Activated CD8-positive, alpha-beta memory T cell treated with anti-CD3 and anti-CD28 coated beads, Interleukin-2, amount 10 ng/mL, durations not matched to agents 7 days and 5 days (primary cell): ENCODE data around the gene KCNAB1. TPM values are rescaled to one million over a fixed set of nuclear protein-coding genes. Genes with fewer than 3 reads are reported as not detected.

Experiments
- ATAC-seq: fragments of 150-1000 bp; cut with Tn5 transposase; one replicate; pipeline ENCODE4 v1.10.0; 2021; ENCODE audit warnings: moderate library complexity
- CTCF ChIA-PET: fragments of 350-600 bp; sonication (Branson Sonifier 250); formaldehyde crosslinking; loops from one replicate; lab custom pipeline; 2021; ENCODE audit warnings: antibody characterized with exemption; lab: Charles Lee
- DNase-seq: peaks from one replicate; pipeline ENCODE4 v3.0.0-alpha.2; 2020
- H3K27ac Mint-ChIP-seq: one replicate; pipeline ENCODE4 v1.8.0; 2021; ENCODE audit warnings: mild to moderate bottlenecking, mixed read lengths
- H3K27me3 Mint-ChIP-seq: one replicate; pipeline ENCODE4 v1.8.0; 2021; ENCODE audit warnings: mixed read lengths
- H3K36me3 Mint-ChIP-seq: one replicate; pipeline ENCODE4 v1.8.0; 2021; ENCODE audit warnings: mild to moderate bottlenecking, mixed read lengths
- H3K4me1 Mint-ChIP-seq: one replicate; pipeline ENCODE4 v1.8.0; 2021; ENCODE audit warnings: mixed read lengths
- H3K4me3 Mint-ChIP-seq: one replicate; pipeline ENCODE4 v1.8.0; 2021; ENCODE audit warnings: mild to moderate bottlenecking, moderate library complexity, mixed read lengths
- H3K9me3 Mint-ChIP-seq: one replicate; pipeline ENCODE4 v1.8.0; 2022; ENCODE audit warnings: low read depth, mixed read lengths
- total RNA-seq, 2 experiments: library from RNA; stranded (reverse); gene quantifications; one replicate each; pipeline ENCODE4 v1.2.3, GENCODE V29; 2021

KCNAB1 gene
- total RNA-seq, 2 experiments from 2014 or later: 0.19 TPM; not detected in 1

DNA sequence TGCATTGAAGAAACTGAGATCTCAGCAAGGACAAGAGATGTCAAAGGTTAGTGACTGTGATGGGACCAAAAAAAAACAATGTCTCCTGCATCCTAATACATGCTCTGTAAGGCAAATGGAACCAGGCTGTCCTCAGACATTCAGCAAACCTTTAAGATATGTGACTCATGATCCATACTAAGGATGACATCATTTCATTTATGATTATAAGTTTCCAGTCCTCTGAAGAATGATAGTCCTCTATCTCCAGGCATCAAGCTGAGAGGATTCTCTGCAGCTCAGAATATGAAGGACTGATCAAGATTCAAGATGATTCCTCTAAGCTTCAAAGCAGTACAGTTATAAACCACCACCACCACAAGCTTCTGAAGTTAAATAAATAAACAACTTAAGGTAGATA is 386.9 kb downstream of the KCNAB1 start:
- H3K4me1 Mint-ChIP-seq: peaks cover 11% of the 10 kb centered on the region
- H3K27ac Mint-ChIP-seq: no peak overlapping the region
- no peaks in the 10 kb centered on the region for H3K9me3 Mint-ChIP-seq
- no peak for DNase-seq
- peaks cover 19% of the 10 kb centered on the region for H3K27me3 Mint-ChIP-seq
- no peaks in the 10 kb centered on the region for H3K36me3 Mint-ChIP-seq
- H3K4me3 Mint-ChIP-seq: no peak overlapping the region
- CTCF ChIA-PET: interaction anchor here (0.7 to 7.5 kb wide), 7 partner anchors 22 to 630 kb away, joined by 3 to 75 read pairs (median 16); no protein-coding TSS in a partner anchor
- no peak for ATAC-seq

GRCh38 chr3:156509189-156510174 is 389.1 kb downstream of the KCNAB1 start:
- H3K27me3 Mint-ChIP-seq: peaks cover 6% of the 10 kb centered on the region
- no peaks in the 10 kb centered on the region for H3K9me3 Mint-ChIP-seq
- H3K4me3 Mint-ChIP-seq: no peak overlapping the region
- no peaks in the 10 kb centered on the region for H3K36me3 Mint-ChIP-seq
- ATAC-seq: peak; percentile 76
- H3K4me1 Mint-ChIP-seq: peaks cover 13% of the 10 kb centered on the region
- CTCF ChIA-PET: interaction anchor here (0.6 to 7.5 kb wide), 32 partner anchors 8 to 628 kb away, joined by 3 to 75 read pairs (median 5); no protein-coding TSS in a partner anchor
- H3K27ac Mint-ChIP-seq: no peak overlapping the region
- DNase-seq: no peak

GRCh38 chr3:156511987-156512677 is 391.8 kb downstream of the KCNAB1 start:
- peaks cover 13% of the 10 kb centered on the region for H3K4me1 Mint-ChIP-seq
- CTCF ChIA-PET: interaction anchor here (1.2 to 7.5 kb wide), 6 partner anchors 13 to 625 kb away, joined by 3 to 75 read pairs (median 4); no protein-coding TSS in a partner anchor
- H3K27me3 Mint-ChIP-seq: peaks cover 2% of the 10 kb centered on the region
- ATAC-seq (peak; percentile 43), DNase-seq (no peak)
- H3K9me3 Mint-ChIP-seq: no peaks in the 10 kb centered on the region
- H3K36me3 Mint-ChIP-seq: no peaks in the 10 kb centered on the region
- peak overlapping the region; percentile 24 for H3K27ac Mint-ChIP-seq
- no peak overlapping the region for H3K4me3 Mint-ChIP-seq

GRCh38 chr3:156513619-156514018 is 393.2 kb downstream of the KCNAB1 start:
- Mint-ChIP-seq H3K4me1 (peaks cover 14% of the 10 kb centered on the region), H3K27me3 (peaks cover 5% of the 10 kb centered on the region), H3K36me3 (no peaks in the 10 kb centered on the region), H3K4me3 (no peak overlapping the region), H3K9me3 (no peaks in the 10 kb centered on the region), H3K27ac (no peak overlapping the region)
- CTCF ChIA-PET: interaction anchor here (0.6 to 1.4 kb wide), 2 partner anchors 11 to 160 kb away, joined by 3 to 4 read pairs; no protein-coding TSS in a partner anchor
- DNase-seq: no peak
- ATAC-seq: no peak

DNA sequence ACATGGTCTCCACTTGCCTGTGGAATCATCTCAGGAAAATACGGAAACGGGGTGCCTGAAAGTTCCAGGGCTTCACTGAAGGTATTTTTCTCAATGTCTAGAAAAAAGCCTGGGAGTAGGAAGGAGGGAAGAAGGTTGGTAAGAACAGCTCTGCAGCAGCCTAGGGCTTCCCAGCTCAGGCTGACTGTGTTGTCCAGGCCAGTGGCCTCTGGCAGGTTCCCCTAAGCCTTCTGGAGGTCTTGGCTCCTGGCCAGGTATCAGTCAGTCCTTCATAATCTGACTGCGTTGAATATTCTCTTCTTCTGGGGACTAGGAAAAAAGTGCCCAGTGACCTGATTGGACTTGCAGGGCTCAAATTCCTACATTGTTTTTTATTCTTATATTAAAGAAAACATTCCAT is 395.9 kb downstream of the KCNAB1 start:
- CTCF ChIA-PET: interaction anchor here (1.3 kb wide), 1 partner anchor 10 kb away, joined by 3 read pairs; no protein-coding TSS in a partner anchor
- Mint-ChIP-seq H3K36me3 (no peaks in the 10 kb centered on the region), H3K27ac (no peak overlapping the region), H3K4me1 (peaks cover 32% of the 10 kb centered on the region), H3K27me3 (peaks cover 15% of the 10 kb centered on the region), H3K9me3 (no peaks in the 10 kb centered on the region), H3K4me3 (no peak overlapping the region)
- ATAC-seq (no peak), DNase-seq (no peak)

DNA sequence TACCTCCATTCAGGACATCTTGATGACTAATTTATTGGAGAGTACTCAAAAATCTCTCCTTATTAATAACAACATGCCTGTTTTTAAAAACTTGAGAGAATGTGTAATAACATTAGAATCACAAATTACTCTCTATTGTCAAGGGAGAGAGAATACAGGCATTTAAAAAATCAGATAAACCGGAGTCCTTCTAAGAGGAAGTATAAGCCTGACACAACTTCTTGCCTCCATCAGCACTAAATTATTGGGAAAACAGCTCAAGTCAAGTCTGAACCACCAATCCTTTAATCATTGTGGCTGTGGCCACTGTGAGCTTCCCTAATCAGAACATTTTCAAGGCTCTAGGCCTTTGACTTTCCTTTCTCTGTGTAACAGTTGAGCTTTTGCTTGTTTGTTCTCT is 396.6 kb downstream of the KCNAB1 start:
- DNase-seq: no peak
- Mint-ChIP-seq H3K4me3 (no peak overlapping the region), H3K9me3 (no peaks in the 10 kb centered on the region), H3K27ac (no peak overlapping the region), H3K36me3 (no peaks in the 10 kb centered on the region), H3K4me1 (peaks cover 26% of the 10 kb centered on the region), H3K27me3 (peaks cover 17% of the 10 kb centered on the region)
- CTCF ChIA-PET: interaction anchor here (1.2 to 1.6 kb wide), 3 partner anchors 8 to 34 kb away, joined by 3 to 8 read pairs (median 3); no protein-coding TSS in a partner anchor
- no peak for ATAC-seq

DNA sequence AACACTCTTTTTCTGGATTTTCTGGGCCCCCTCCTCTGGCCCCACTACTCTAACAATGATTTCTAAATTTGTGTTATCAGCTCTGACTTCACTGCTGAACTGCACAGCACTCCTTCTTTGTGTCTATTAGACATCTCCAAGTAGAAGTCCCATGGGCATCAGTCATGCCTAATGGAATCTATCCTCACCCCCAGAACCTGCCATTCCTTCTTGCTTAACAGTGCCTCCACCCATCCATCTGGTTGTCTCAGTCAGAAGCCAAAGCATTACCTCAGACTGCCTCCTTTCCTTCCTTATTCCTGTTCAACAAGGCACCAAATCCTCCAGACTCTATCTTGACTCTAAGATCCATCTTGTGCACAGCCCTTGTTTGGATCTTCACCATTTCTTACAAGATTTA is 398.3 kb downstream of the KCNAB1 start:
- CTCF ChIA-PET: interaction anchor here (1.3 kb wide), 1 partner anchor 9 kb away, joined by 10 read pairs; no protein-coding TSS in a partner anchor
- ATAC-seq (no peak), DNase-seq (no peak)
- H3K27ac Mint-ChIP-seq: no peak overlapping the region
- peaks cover 17% of the 10 kb centered on the region for H3K27me3 Mint-ChIP-seq
- no peak overlapping the region for H3K4me3 Mint-ChIP-seq
- H3K36me3 Mint-ChIP-seq: peaks cover 9% of the 10 kb centered on the region
- no peaks in the 10 kb centered on the region for H3K9me3 Mint-ChIP-seq
- H3K4me1 Mint-ChIP-seq: peaks cover 25% of the 10 kb centered on the region

- Mint-ChIP-seq H3K36me3 (peaks cover 18% of the 10 kb centered on the region), H3K9me3 (peaks cover 2% of the 10 kb centered on the region), H3K27me3 (peaks cover 19% of the 10 kb centered on the region), H3K4me3 (no peak overlapping the region), H3K27ac (no peak overlapping the region), H3K4me1 (peaks cover 35% of the 10 kb centered on the region)
- CTCF ChIA-PET: interaction anchor here (0.8 to 1.5 kb wide), 3 partner anchors 10 to 21 kb away, joined by 3 to 10 read pairs (median 5); no protein-coding TSS in a partner anchor
- DNase-seq: peak; percentile 45
- peak; percentile 62 for ATAC-seq
These were observed 399.4 kb downstream of the KCNAB1 start for GRCh38 chr3:156519758-156520162.

DNA sequence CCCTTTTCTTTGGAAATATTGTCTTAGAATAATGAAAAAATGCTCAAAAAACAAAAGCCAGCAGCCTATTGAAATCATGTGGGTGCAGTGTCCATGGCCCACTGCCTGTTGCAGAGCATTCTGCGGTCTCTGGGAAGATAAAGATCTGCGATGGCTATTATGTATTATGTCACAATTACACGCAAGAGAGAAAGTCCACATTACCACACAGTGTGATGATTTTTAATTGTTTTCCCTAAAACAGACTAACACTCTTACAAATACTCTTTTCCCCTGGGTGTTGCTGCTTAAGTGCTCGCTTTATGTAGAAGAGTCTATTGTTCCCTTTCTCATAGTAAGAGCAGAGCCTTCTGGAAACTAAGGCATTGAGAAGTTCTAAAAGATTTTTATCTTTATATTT is 402.3 kb downstream of the KCNAB1 start:
- peaks cover 17% of the 10 kb centered on the region for H3K27me3 Mint-ChIP-seq
- peaks cover 2% of the 10 kb centered on the region for H3K9me3 Mint-ChIP-seq
- DNase-seq: no peak
- ATAC-seq: no peak
- no peak overlapping the region for H3K27ac Mint-ChIP-seq
- H3K4me3 Mint-ChIP-seq: no peak overlapping the region
- CTCF ChIA-PET: interaction anchor here (1.1 kb wide), 1 partner anchor 39 kb away, joined by 3 read pairs; no protein-coding TSS in a partner anchor
- peaks cover 42% of the 10 kb centered on the region for H3K4me1 Mint-ChIP-seq
- H3K36me3 Mint-ChIP-seq: peaks cover 20% of the 10 kb centered on the region

DNA sequence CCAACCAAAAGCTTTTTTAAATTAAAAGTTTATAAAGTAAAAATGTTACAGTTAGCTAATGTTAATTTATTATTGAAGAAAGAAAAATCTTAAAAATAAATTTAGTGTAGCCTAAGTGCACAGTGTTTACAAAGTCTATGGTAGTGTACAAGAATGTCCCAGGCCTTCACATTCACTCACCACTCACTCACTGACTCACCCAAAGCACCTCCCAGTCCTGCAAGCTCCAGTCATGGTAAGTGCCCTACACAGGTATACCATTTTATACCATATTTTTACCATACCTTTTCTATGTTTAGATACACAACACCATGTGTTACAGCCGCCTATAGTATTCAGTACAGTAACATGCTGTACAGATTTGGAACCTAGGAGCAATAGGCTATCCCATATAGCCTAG is 405.4 kb downstream of the KCNAB1 start:
- H3K9me3 Mint-ChIP-seq: peaks cover 2% of the 10 kb centered on the region
- H3K4me1 Mint-ChIP-seq: peaks cover 26% of the 10 kb centered on the region
- peaks cover 5% of the 10 kb centered on the region for H3K27me3 Mint-ChIP-seq
- no peak for DNase-seq
- H3K27ac Mint-ChIP-seq: no peak overlapping the region
- peaks cover 20% of the 10 kb centered on the region for H3K36me3 Mint-ChIP-seq
- no peak overlapping the region for H3K4me3 Mint-ChIP-seq
- CTCF ChIA-PET: interaction anchor here (1.2 to 2.1 kb wide), 7 partner anchors 14 to 611 kb away, joined by 3 to 8 read pairs (median 6); no protein-coding TSS in a partner anchor
- no peak for ATAC-seq

- Mint-ChIP-seq H3K9me3 (peaks cover 2% of the 10 kb centered on the region), H3K27ac (no peak overlapping the region), H3K4me3 (no peak overlapping the region), H3K27me3 (peaks cover 3% of the 10 kb centered on the region), H3K4me1 (peaks cover 21% of the 10 kb centered on the region), H3K36me3 (peaks cover 20% of the 10 kb centered on the region)
- CTCF ChIA-PET: interaction anchor here (0.9 kb wide), 2 partner anchors 11 to 77 kb away, joined by 3 read pairs; no protein-coding TSS in a partner anchor
- no peak for ATAC-seq
- DNase-seq: no peak
These were observed 406.7 kb downstream of the KCNAB1 start for GRCh38 chr3:156527060-156527459.

DNA sequence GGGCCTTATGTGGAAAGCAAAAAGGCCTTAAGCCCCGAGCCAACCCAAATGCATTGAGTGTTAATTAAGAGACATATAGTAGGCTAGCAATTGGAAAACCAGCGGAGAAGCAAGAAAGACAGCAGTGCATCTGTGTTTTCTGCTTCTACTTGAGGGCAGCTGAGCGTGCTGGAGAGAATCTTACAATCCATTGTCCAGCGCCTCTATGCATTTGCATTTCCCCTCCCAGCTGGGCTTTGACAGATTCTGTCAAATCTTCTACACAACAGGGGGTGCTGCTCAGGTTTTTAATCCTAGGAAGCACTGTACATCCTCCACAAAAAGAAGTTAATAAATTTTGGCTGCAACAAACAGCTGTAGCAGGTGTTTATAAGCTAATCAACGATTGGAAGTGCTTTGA is 410.6 kb downstream of the KCNAB1 start:
- peaks cover 9% of the 10 kb centered on the region for H3K4me1 Mint-ChIP-seq
- CTCF ChIA-PET: interaction anchor here (0.5 to 1.4 kb wide), 2 partner anchors 13 to 1609 kb away, joined by 4 to 7 read pairs; no protein-coding TSS in a partner anchor
- DNase-seq (no peak), ATAC-seq (no peak)
- H3K27ac Mint-ChIP-seq: no peak overlapping the region
- peaks cover 2% of the 10 kb centered on the region for H3K36me3 Mint-ChIP-seq
- H3K27me3 Mint-ChIP-seq: no peaks in the 10 kb centered on the region
- no peaks in the 10 kb centered on the region for H3K9me3 Mint-ChIP-seq
- no peak overlapping the region for H3K4me3 Mint-ChIP-seq

DNA sequence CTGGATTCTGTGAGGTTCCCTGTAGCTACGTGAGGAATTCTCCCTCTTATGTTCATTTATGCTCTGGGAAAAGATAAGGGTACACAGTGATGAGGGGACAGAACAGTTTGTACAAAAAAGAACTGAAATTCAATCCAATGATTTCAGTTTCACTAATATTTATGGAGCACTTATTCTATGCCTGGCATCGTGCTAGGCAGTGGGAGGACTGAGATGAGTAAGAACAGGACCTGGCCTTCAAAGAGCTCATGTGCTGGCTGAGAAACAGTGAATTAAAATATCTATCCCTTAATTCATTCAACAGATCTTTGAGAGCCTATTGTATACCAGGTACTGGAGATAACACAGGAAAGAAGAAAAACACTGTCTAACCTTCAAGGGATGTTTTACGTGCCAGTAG is 412.4 kb downstream of the KCNAB1 start:
- H3K27me3 Mint-ChIP-seq: no peaks in the 10 kb centered on the region
- H3K27ac Mint-ChIP-seq: no peak overlapping the region
- peaks cover 1% of the 10 kb centered on the region for H3K36me3 Mint-ChIP-seq
- H3K4me3 Mint-ChIP-seq: no peak overlapping the region
- DNase-seq (no peak), ATAC-seq (no peak)
- H3K9me3 Mint-ChIP-seq: no peaks in the 10 kb centered on the region
- peaks cover 9% of the 10 kb centered on the region for H3K4me1 Mint-ChIP-seq
- CTCF ChIA-PET: no interaction called here
